GM12878 (cell line): ENCODE measurements around the gene RMND1.

ENCODE experiments used
- ASH2L ChIP-seq: fragments of 300-600, 200-600 bp; sonication (generic); IDR thresholded peaks from 2 replicates; pipeline ENCODE4 v1.6.1; 2017; ENCODE audit warnings: low read depth, mild to moderate bottlenecking, borderline replicate concordance
- CHD2 ChIP-seq: IDR thresholded peaks from 2 replicates; pipeline ENCODE4 v1.6.1; 2011; ENCODE audit warnings: low read depth, low read length, improper control_type of control experiment, borderline replicate concordance
- CREM ChIP-seq: IDR thresholded peaks from 2 replicates; pipeline ENCODE4 v1.6.1; 2014; ENCODE audit warnings: antibody characterized with exemption, low read depth
- EP300 ChIP-seq, 2 experiments: fragments of 150-350 bp in 1 of 2; IDR thresholded peaks; 2 replicates each; pipeline ENCODE4 v1.6.1; 2011 to 2012; ENCODE audit warnings: low read depth in 2 of 2, low read length in 2 of 2, borderline replicate concordance in 1 of 2, improper control_type of control experiment in 1 of 2, inconsistent platforms in 1 of 2; ENCODE audit not compliant: control insufficient read depth in 1 of 2
- MXI1 ChIP-seq: fragments of 150-350 bp; IDR thresholded peaks from 2 replicates; pipeline ENCODE4 v1.6.1; 2011; ENCODE audit warnings: low read depth, mild to moderate bottlenecking, inconsistent platforms, low read length, improper control_type of control experiment
- POLR2A ChIP-seq: IDR thresholded peaks from 2 replicates; pipeline ENCODE4 v1.6.1; 2011; ENCODE audit warnings: low read depth, mild to moderate bottlenecking, low read length
- RCOR1 ChIP-seq: conservative IDR thresholded peaks from 2 replicates; pipeline ENCODE4 v1.6.1; 2012; ENCODE audit warnings: low read depth, low read length, improper control_type of control experiment
- SREBF2 ChIP-seq: IDR thresholded peaks from 2 replicates; pipeline ENCODE4 v1.6.1; 2012; ENCODE audit warnings: mild to moderate bottlenecking, low read length
- ZNF274 ChIP-seq: IDR thresholded peaks from one replicate; pipeline ENCODE4 v1.8.0; 2011; ENCODE audit not compliant: insufficient read length, insufficient read depth
- TF ChIP-seq, protein P1 (sequence below): fragments of 450-650 bp; IDR thresholded peaks from 2 replicates; pipeline ENCODE4 v1.6.1; 2016; ENCODE audit warnings: mild to moderate bottlenecking, moderate library complexity, borderline replicate concordance
- TF ChIP-seq, protein P2 (sequence below): IDR thresholded peaks from 2 replicates; pipeline ENCODE4 v1.6.1; 2012; ENCODE audit warnings: low read length, inconsistent platforms
- TF ChIP-seq, protein P3 (sequence below), 3 experiments: IDR thresholded peaks in 2 of 3; conservative IDR thresholded peaks in 1 of 3; 2 replicates each; pipeline ENCODE4 v1.5.1; 2011; ENCODE audit warnings: low read depth in 3 of 3, low read length in 3 of 3, mild to moderate bottlenecking in 3 of 3, control low read depth in 2 of 3, moderate library complexity in 2 of 3, inconsistent platforms in 1 of 3, mixed read lengths in 1 of 3; ENCODE audit not compliant: control insufficient read depth in 2 of 3, insufficient read depth in 1 of 3; ENCODE audit errors: extremely low read depth in 1 of 3

DNA sequence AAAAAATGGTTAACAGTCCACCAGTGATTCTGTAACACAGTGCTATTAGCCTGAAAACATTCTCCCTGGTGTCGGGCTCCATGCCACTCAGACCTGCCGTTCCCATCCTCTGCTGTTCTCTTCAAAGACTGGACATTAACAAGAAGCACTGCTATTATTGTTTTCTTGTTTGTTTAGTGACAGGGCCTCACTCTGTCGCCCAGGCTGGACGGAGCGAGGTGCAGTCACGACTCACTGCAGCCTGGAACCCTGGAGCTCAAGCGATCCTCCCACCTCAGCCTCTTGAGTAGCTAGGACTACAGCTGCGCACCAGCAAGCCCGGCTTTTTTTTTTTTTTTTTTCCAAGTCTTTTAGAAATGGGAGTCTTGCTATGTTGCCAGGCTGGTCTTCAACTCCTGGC, 9.6 kb downstream of the RMND1 start:
- TF ChIP-seq MXI1 (no peak), ZNF274 (no peak), POLR2A (no peak), ASH2L (no peak), CHD2 (no peak), CREM (no peak), RCOR1 (no peak), EP300 (IDR thresholded peaks at IDR 0.05; ENCODE audit: borderline replicate concordance in 1 of 2, control insufficient read depth in 1 of 2, low read depth in 2 of 2, low read length in 2 of 2) (no peak), SREBF2 (no peak)
- TF ChIP-seq, protein P1, sequence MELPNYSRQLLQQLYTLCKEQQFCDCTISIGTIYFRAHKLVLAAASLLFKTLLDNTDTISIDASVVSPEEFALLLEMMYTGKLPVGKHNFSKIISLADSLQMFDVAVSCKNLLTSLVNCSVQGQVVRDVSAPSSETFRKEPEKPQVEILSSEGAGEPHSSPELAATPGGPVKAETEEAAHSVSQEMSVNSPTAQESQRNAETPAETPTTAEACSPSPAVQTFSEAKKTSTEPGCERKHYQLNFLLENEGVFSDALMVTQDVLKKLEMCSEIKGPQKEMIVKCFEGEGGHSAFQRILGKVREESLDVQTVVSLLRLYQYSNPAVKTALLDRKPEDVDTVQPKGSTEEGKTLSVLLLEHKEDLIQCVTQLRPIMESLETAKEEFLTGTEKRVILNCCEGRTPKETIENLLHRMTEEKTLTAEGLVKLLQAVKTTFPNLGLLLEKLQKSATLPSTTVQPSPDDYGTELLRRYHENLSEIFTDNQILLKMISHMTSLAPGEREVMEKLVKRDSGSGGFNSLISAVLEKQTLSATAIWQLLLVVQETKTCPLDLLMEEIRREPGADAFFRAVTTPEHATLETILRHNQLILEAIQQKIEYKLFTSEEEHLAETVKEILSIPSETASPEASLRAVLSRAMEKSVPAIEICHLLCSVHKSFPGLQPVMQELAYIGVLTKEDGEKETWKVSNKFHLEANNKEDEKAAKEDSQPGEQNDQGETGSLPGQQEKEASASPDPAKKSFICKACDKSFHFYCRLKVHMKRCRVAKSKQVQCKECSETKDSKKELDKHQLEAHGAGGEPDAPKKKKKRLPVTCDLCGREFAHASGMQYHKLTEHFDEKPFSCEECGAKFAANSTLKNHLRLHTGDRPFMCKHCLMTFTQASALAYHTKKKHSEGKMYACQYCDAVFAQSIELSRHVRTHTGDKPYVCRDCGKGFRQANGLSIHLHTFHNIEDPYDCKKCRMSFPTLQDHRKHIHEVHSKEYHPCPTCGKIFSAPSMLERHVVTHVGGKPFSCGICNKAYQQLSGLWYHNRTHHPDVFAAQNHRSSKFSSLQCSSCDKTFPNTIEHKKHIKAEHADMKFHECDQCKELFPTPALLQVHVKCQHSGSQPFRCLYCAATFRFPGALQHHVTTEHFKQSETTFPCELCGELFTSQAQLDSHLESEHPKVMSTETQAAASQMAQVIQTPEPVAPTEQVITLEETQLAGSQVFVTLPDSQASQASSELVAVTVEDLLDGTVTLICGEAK, result no peak
- TF ChIP-seq, protein P2, sequence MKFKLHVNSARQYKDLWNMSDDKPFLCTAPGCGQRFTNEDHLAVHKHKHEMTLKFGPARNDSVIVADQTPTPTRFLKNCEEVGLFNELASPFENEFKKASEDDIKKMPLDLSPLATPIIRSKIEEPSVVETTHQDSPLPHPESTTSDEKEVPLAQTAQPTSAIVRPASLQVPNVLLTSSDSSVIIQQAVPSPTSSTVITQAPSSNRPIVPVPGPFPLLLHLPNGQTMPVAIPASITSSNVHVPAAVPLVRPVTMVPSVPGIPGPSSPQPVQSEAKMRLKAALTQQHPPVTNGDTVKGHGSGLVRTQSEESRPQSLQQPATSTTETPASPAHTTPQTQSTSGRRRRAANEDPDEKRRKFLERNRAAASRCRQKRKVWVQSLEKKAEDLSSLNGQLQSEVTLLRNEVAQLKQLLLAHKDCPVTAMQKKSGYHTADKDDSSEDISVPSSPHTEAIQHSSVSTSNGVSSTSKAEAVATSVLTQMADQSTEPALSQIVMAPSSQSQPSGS, result no peak
- TF ChIP-seq, protein P3, sequence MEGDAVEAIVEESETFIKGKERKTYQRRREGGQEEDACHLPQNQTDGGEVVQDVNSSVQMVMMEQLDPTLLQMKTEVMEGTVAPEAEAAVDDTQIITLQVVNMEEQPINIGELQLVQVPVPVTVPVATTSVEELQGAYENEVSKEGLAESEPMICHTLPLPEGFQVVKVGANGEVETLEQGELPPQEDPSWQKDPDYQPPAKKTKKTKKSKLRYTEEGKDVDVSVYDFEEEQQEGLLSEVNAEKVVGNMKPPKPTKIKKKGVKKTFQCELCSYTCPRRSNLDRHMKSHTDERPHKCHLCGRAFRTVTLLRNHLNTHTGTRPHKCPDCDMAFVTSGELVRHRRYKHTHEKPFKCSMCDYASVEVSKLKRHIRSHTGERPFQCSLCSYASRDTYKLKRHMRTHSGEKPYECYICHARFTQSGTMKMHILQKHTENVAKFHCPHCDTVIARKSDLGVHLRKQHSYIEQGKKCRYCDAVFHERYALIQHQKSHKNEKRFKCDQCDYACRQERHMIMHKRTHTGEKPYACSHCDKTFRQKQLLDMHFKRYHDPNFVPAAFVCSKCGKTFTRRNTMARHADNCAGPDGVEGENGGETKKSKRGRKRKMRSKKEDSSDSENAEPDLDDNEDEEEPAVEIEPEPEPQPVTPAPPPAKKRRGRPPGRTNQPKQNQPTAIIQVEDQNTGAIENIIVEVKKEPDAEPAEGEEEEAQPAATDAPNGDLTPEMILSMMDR (IDR thresholded peaks at IDR 0.05 in 2 of 3, conservative IDR thresholded peaks at IDR 0.05 in 1 of 3; ENCODE audit: control insufficient read depth in 2 of 3, extremely low read depth in 1 of 3, insufficient read depth in 1 of 3, low read depth in 3 of 3, low read length in 3 of 3), result no peak
